ENCODE measurements around the gene PKIB. TPM values are rescaled to one million over a fixed set of nuclear protein-coding genes. Genes with fewer than 3 reads are reported as not detected.

Gene PKIB
- total RNA-seq, 4 donors from 2014 or later = 4.3 to 13.3 (median 10.4) TPM

- DNase-seq (ENCODE audit: low spot score in 2 of 2) = no peak
- no peak for TF ChIP-seq POLR2A (IDR thresholded peaks at IDR 0.05)
- TF ChIP-seq, protein P1, sequence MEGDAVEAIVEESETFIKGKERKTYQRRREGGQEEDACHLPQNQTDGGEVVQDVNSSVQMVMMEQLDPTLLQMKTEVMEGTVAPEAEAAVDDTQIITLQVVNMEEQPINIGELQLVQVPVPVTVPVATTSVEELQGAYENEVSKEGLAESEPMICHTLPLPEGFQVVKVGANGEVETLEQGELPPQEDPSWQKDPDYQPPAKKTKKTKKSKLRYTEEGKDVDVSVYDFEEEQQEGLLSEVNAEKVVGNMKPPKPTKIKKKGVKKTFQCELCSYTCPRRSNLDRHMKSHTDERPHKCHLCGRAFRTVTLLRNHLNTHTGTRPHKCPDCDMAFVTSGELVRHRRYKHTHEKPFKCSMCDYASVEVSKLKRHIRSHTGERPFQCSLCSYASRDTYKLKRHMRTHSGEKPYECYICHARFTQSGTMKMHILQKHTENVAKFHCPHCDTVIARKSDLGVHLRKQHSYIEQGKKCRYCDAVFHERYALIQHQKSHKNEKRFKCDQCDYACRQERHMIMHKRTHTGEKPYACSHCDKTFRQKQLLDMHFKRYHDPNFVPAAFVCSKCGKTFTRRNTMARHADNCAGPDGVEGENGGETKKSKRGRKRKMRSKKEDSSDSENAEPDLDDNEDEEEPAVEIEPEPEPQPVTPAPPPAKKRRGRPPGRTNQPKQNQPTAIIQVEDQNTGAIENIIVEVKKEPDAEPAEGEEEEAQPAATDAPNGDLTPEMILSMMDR (IDR thresholded peaks at IDR 0.05) = no peak
- 86 to 95% methylated on average over 2 of the region's 2 CpGs for WGBS, 2 donors
- intact Hi-C loops (cut with DNase I; ENCODE audit: low total_unique reads) = no loop called here
- H3K4me3 ChIP-seq (ENCODE audit: low read depth, poor library complexity, severe bottlenecking) = no peak overlapping the region
Observed at GRCh38 chr6:122654012-122654411, 43.8 kb downstream of the PKIB start.

DNA sequence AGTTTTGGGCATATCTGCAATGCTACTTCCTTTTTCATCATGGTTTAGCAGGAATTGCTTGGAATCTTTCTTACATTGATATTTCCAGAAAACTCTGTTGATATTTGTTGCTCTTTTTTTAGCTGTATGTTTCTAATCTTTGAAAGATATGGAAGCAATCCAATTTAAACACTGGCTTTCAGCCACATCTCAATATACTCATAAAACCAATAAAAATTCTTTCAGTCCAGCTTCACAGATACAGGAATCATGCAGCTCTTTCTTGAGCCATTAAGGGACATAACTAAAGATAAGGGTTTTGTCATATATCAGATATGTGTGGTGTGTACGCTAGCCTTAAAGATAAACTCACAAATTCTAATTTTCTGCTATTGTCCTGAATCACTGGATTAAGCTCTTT is 47.4 kb downstream of the PKIB start:
- WGBS, 2 donors = 84 to 95% methylated on average over 1 of the region's 1 CpG
- intact Hi-C loops (cut with DNase I; ENCODE audit: low total_unique reads) = no loop called here
- H3K4me3 ChIP-seq (ENCODE audit: low read depth, poor library complexity, severe bottlenecking) = no peak overlapping the region
- TF ChIP-seq, protein P1 (IDR thresholded peaks at IDR 0.05) = no peak
- no peak for TF ChIP-seq POLR2A (IDR thresholded peaks at IDR 0.05)
- no peak for DNase-seq (ENCODE audit: low spot score in 2 of 2)

GRCh38 chr6:122660296-122660695 is 50.1 kb downstream of the PKIB start:
- intact Hi-C loops (cut with DNase I; ENCODE audit: low total_unique reads) = no loop called here
- no peak for DNase-seq (ENCODE audit: low spot score in 2 of 2)
- 31 to 43% methylated on average over 3 of the region's 3 CpGs for WGBS, 2 donors
- H3K4me3 ChIP-seq (ENCODE audit: low read depth, poor library complexity, severe bottlenecking) = no peak overlapping the region
- TF ChIP-seq POLR2A (IDR thresholded peaks at IDR 0.05) = no peak
- TF ChIP-seq, protein P1 (IDR thresholded peaks at IDR 0.05) = no peak

GRCh38 chr6:122663981-122664380 is 53.8 kb downstream of the PKIB start:
- TF ChIP-seq POLR2A (IDR thresholded peaks at IDR 0.05) = no peak
- TF ChIP-seq, protein P1 (IDR thresholded peaks at IDR 0.05) = no peak
- H3K4me3 ChIP-seq (ENCODE audit: low read depth, poor library complexity, severe bottlenecking) = no peak overlapping the region
- intact Hi-C loops (cut with DNase I; ENCODE audit: low total_unique reads) = no loop called here
- DNase-seq (ENCODE audit: low spot score in 2 of 2) = no peak

DNA sequence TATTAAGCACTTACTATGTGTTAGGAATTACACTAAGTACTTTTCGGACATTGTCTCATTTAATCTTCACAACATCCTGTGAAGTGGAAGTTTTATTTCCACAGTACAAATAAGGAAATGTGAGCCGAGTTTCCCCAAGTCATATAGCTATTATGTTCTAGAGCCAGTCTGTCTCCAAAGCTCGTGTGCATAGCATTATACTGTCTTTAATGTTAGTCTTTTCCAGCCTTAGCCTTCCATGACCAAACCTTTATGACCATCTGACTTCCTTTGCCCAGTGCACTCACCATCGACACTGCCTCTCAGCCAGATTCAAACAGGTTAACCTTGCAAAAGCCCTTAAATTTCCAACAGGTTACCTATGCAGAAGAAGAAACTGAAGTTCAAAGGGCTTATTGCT is 55.7 kb downstream of the PKIB start:
- WGBS, 2 donors = 65 to 69% methylated on average over 4 of the region's 4 CpGs
- intact Hi-C loops (cut with DNase I; ENCODE audit: low total_unique reads) = no loop called here

GRCh38 chr6:122666418-122666817 is 56.2 kb downstream of the PKIB start:
- intact Hi-C loops (cut with DNase I; ENCODE audit: low total_unique reads) = no loop called here
- no peak for DNase-seq (ENCODE audit: low spot score in 2 of 2)
- H3K4me3 ChIP-seq (ENCODE audit: low read depth, poor library complexity, severe bottlenecking) = no peak overlapping the region
- 82 to 85% methylated on average over 2 of the region's 2 CpGs for WGBS, 2 donors
- TF ChIP-seq, protein P1 (IDR thresholded peaks at IDR 0.05) = no peak
- no peak for TF ChIP-seq POLR2A (IDR thresholded peaks at IDR 0.05)

More for the DNA sequence above, 55.7 kb downstream of the PKIB start:
- H3K4me3 ChIP-seq (ENCODE audit: low read depth, poor library complexity, severe bottlenecking) = no peak overlapping the region
- TF ChIP-seq, protein P1 (IDR thresholded peaks at IDR 0.05) = no peak
- no peak for TF ChIP-seq POLR2A (IDR thresholded peaks at IDR 0.05)
- no peak for DNase-seq (ENCODE audit: low spot score in 2 of 2)

Measured in lower leg skin (tissue), 4 donors.